Peyer's patch (tissue), 4 donors: Measurements from ENCODE around the gene NOS1AP. TPM values are rescaled to one million over a fixed set of nuclear protein-coding genes. Genes with fewer than 3 reads are reported as not detected.

Experiments
- DNase-seq, 3 donors: peaks; one replicate each; pipeline ENCODE4 v3.0.0-alpha.2; 2017 to 2019
- H3K27ac ChIP-seq, 4 donors: fragments of 200-600 bp; sonication (generic); one replicate each; pipeline ENCODE4 v1.5.1; 2016 to 2019
- H3K27me3 ChIP-seq, 2 donors: fragments of 200-600 bp; sonication (generic); one replicate each; pipeline ENCODE4 v1.5.1; 2019
- H3K36me3 ChIP-seq, 3 donors: fragments of 200-600 bp; sonication (generic); one replicate each; pipeline ENCODE4 v1.5.1; 2016 to 2019
- H3K4me1 ChIP-seq, 4 donors: fragments of 200-600 bp; sonication (generic); one replicate each; pipeline ENCODE4 v1.5.1; 2016 to 2019
- H3K4me3 ChIP-seq, 4 donors: fragments of 200-600 bp; sonication (generic); 1 replicate in 3 of 4; 2 replicates in 1 of 4; pipeline ENCODE4 v1.5.1; 2016 to 2019; ENCODE audit warnings: mild to moderate bottlenecking in 1 of 4
- H3K9me3 ChIP-seq, 4 donors: fragments of 200-600 bp; sonication (generic); one replicate each; pipeline ENCODE4 v1.5.1; 2016 to 2019; ENCODE audit warnings: mild to moderate bottlenecking in 1 of 4
- CTCF ChIP-seq, 6 experiments: fragments of 450-650 bp in 4 of 6; fragments of 200-600 bp in 2 of 6; sonication (generic) in 1 of 6; IDR thresholded peaks; one replicate each; pipeline ENCODE4 v1.5.1; 2017 to 2019; ENCODE audit warnings: antibody characterized with exemption in 6 of 6, mild to moderate bottlenecking in 3 of 6, moderate library complexity in 1 of 6
- POLR2A ChIP-seq, 2 donors: fragments of 450-650 bp; IDR thresholded peaks; one replicate each; pipeline ENCODE4 v1.5.1; 2017; ENCODE audit warnings: antibody characterized with exemption in 2 of 2, mild to moderate bottlenecking in 2 of 2, moderate library complexity in 2 of 2
- total RNA-seq, 4 donors: library from RNA; depleted of rRNA; stranded (reverse); fragments of >200 nt; gene quantifications; one replicate each; pipeline ENCODE4 v1.1.0, GENCODE V29; 2016

The NOS1AP gene
- total RNA-seq, 4 donors from 2014 or later: 6.3 to 18.5 (median 11.9) TPM

- H3K27ac ChIP-seq: no peak overlapping the region
- no peaks in the 10 kb centered on the region for H3K36me3 ChIP-seq
- no peaks in the 10 kb centered on the region for H3K4me1 ChIP-seq
- H3K4me3 ChIP-seq: no peak overlapping the region
- no peak for DNase-seq
- no peaks in the 10 kb centered on the region for H3K9me3 ChIP-seq
- TF ChIP-seq POLR2A (IDR thresholded peaks at IDR 0.05) (no peak), CTCF (IDR thresholded peaks at IDR 0.05) (no peak)
- H3K27me3 ChIP-seq: no peaks in the 10 kb centered on the region
Observed at GRCh38 chr1:162301696-162302095, 232.2 kb downstream of the NOS1AP start.

- no peaks in the 10 kb centered on the region for H3K27me3 ChIP-seq
- no peaks in the 10 kb centered on the region for H3K4me1 ChIP-seq
- DNase-seq: no peak
- no peaks in the 10 kb centered on the region for H3K36me3 ChIP-seq
- TF ChIP-seq POLR2A (IDR thresholded peaks at IDR 0.05) (no peak), CTCF (IDR thresholded peaks at IDR 0.05) (no peak)
- H3K9me3 ChIP-seq: no peaks in the 10 kb centered on the region
- H3K27ac ChIP-seq: no peak overlapping the region
- H3K4me3 ChIP-seq: no peak overlapping the region
Observed at GRCh38 chr1:162302306-162303003, 233.0 kb downstream of the NOS1AP start.

DNA sequence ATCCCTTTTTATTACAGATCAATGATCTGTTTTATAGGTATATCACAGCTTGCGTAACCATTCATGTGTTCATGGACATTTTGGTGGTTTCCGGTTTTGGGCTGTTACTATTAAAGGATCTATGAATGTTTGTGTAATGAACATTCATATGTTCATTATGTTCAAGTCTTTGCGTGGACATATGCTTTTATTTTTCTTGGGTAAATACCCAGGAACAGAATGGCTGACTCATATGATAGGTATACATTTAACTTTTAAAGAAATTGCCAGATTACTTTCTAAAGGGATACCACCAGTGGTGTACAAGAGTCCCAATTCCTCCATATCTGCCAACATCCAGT, 233.5 kb downstream of the NOS1AP start:
- no peak overlapping the region for H3K27ac ChIP-seq
- no peaks in the 10 kb centered on the region for H3K27me3 ChIP-seq
- DNase-seq: no peak
- no peaks in the 10 kb centered on the region for H3K9me3 ChIP-seq
- TF ChIP-seq POLR2A (IDR thresholded peaks at IDR 0.05): no peak
- no peak for TF ChIP-seq CTCF (IDR thresholded peaks at IDR 0.05)
- no peak overlapping the region for H3K4me3 ChIP-seq
- no peaks in the 10 kb centered on the region for H3K36me3 ChIP-seq
- H3K4me1 ChIP-seq: no peaks in the 10 kb centered on the region

DNA sequence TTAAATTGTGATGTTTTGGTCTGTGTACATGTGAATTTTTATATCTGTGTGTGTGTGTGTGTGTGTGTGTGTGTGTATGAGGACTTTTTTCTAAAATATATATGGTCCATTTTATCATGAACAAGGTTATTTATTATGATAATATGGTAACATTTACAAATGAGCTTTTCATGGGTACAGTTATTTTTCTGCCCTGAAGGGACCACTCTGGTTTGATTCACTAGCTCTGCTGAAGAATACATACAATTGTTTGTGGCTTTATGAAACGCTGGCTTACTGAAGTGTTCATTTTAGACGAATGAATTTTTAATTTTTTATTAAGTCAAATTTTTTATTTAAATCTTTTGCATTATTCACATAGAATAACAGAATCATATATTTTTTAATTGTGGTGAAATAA, 235.2 kb downstream of the NOS1AP start:
- Histone ChIP-seq H3K4me3 (no peak overlapping the region), H3K27ac (no peak overlapping the region), H3K4me1 (no peaks in the 10 kb centered on the region), H3K9me3 (no peaks in the 10 kb centered on the region), H3K36me3 (no peaks in the 10 kb centered on the region), H3K27me3 (no peaks in the 10 kb centered on the region)
- no peak for TF ChIP-seq POLR2A (IDR thresholded peaks at IDR 0.05)
- TF ChIP-seq CTCF (IDR thresholded peaks at IDR 0.05): no peak
- no peak for DNase-seq

DNA sequence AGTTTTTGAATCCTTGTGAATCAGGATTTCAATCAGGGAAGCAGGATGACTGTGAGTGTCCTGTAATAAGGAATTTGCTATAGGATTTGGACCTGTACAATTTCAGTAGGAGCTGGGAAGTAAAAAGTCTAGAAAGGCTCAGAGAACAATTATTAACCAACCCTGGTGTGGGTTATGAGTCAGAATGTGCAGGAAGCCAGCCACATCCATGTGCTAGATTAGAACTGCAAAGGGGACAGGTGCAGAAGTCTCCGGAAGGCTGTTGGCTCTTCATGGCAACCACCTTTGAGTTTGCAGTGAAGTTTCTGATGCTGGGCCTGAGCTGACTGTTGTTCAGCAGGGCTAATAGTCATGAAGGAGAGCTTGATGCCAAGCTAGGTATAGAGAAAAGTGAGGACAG, 236.5 kb downstream of the NOS1AP start:
- Histone ChIP-seq H3K4me3 (no peak overlapping the region), H3K36me3 (no peaks in the 10 kb centered on the region), H3K27ac (no peak overlapping the region), H3K4me1 (no peaks in the 10 kb centered on the region), H3K9me3 (no peaks in the 10 kb centered on the region), H3K27me3 (no peaks in the 10 kb centered on the region)
- TF ChIP-seq CTCF (IDR thresholded peaks at IDR 0.05) (no peak), POLR2A (IDR thresholded peaks at IDR 0.05) (no peak)
- DNase-seq: peak in 1 of 3 donors; percentile 57

DNA sequence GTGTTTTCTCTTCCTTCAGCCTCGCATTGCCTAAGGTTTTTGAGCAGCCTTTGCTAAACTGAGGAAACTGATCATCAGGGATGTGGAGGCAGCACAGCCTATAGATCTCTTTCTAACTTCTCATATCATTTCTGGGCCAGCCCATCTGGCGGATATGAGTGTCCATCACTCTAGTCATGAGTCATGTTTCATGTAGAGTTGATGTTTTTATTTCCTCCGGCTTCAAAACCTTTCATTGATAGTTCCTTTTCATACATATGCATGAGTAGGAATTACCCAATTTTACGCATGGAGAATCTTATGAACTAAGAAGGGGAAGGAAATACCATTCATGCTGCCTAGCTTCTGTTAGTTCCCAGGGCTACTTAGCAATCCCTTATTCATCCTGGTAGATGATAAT, 240.8 kb downstream of the NOS1AP start:
- H3K9me3 ChIP-seq: no peaks in the 10 kb centered on the region
- H3K4me1 ChIP-seq: no peaks in the 10 kb centered on the region
- no peak for TF ChIP-seq POLR2A (IDR thresholded peaks at IDR 0.05)
- no peak for TF ChIP-seq CTCF (IDR thresholded peaks at IDR 0.05)
- no peaks in the 10 kb centered on the region for H3K36me3 ChIP-seq
- H3K27me3 ChIP-seq: no peaks in the 10 kb centered on the region
- H3K27ac ChIP-seq: no peak overlapping the region
- DNase-seq: no peak
- no peak overlapping the region for H3K4me3 ChIP-seq
